HCT116 (cell line): ENCODE data around the gene IGDCC3. TPM values are rescaled to one million over a fixed set of nuclear protein-coding genes. Genes with fewer than 3 reads are reported as not detected.

ENCODE experiments used
- ATAC-seq: fragments of 200-7000 bp; cut with Tn5 transposase; 2 replicates; pipeline ENCODE4 v1.9.1; 2020; ENCODE audit warnings: mild to moderate bottlenecking, moderate library complexity
- BruUV-seq: library from RNA; stranded (reverse); fragments of 400-500 nt; replicated peaks from 2 replicates; lab custom pipeline; 2021; lab: Mats Ljungman, UMichigan
- CTCF ChIA-PET: fragments of 300-600 bp; sonication (Branson Sonifier 250); formaldehyde crosslinking; loops from one replicate; lab custom pipeline; 2021; ENCODE audit warnings: antibody characterized with exemption; lab: Charles Lee
- POLR2A ChIA-PET: fragments of 300-600, 350-600 bp; sonication (Branson Sonifier 250); formaldehyde crosslinking; loops from one replicate; lab custom pipeline; 2021; ENCODE audit warnings: antibody characterized with exemption; lab: Charles Lee
- RAD21 ChIA-PET, 2 experiments: fragments of 300-600 bp; sonication (Branson Sonifier 250); formaldehyde crosslinking; loops; one replicate each; lab custom pipeline; 2023; ENCODE audit warnings: low total read pairs in 2 of 2; ENCODE audit not compliant: uncharacterized antibody in 2 of 2, unreplicated experiment in 2 of 2, low non-redundant PET in 1 of 2; lab: Charles Lee
- DNase-seq: peaks from one replicate; pipeline ENCODE4 v3.0.0-alpha.2; 2010; ENCODE audit warnings: low read depth, low spot score
- H2AFZ ChIP-seq: fragments of 200-600 bp; shearing (Covaris generic), sonication (generic); 2 replicates; pipeline ENCODE4 v1.6.1; 2017; ENCODE audit warnings: low read depth, mixed run types, mixed read lengths, antibody characterized with exemption, low read length; ENCODE audit not compliant: poor library complexity, severe bottlenecking
- H3K27ac ChIP-seq: 2 replicates; pipeline ENCODE4 v1.5.1; 2012; ENCODE audit warnings: low read depth, low read length
- H3K27me3 ChIP-seq: fragments of 200-600 bp; sonication (generic); 2 replicates; pipeline ENCODE4 v1.6.1; 2016; ENCODE audit warnings: mixed run types, low read length, mixed read lengths; ENCODE audit not compliant: insufficient read depth
- H3K36me3 ChIP-seq, 2 experiments: fragments of 200-500 bp in 1 of 2; fragments of 200-600 bp in 1 of 2; sonication (Bioruptor generic) in 1 of 2; sonication (generic) in 1 of 2; 2 replicates each; pipeline versions ENCODE4 v1.5.1 to v1.6.1; 2014 to 2016; ENCODE audit warnings: low read length in 2 of 2, inconsistent platforms in 1 of 2, mixed read lengths in 1 of 2, mixed run types in 1 of 2; ENCODE audit not compliant: insufficient read depth in 2 of 2, control insufficient read depth in 1 of 2
- H3K4me1 ChIP-seq, 2 experiments: fragments of 200-600 bp in 1 of 2; sonication (generic) in 1 of 2; 2 replicates each; pipeline versions ENCODE4 v1.5.1 to v1.6.1; 2012 to 2017; ENCODE audit warnings: low read length in 2 of 2, inconsistent platforms in 1 of 2, mild to moderate bottlenecking in 1 of 2, mixed read lengths in 1 of 2, mixed run types in 1 of 2, moderate library complexity in 1 of 2; ENCODE audit not compliant: insufficient read depth in 2 of 2, control insufficient read depth in 1 of 2
- H3K4me2 ChIP-seq: fragments of 200-600 bp; sonication (generic); 2 replicates; pipeline ENCODE4 v1.6.1; 2017; ENCODE audit warnings: mixed run types, low read length, mixed read lengths
- H3K4me3 ChIP-seq, 2 experiments: fragments of 200-600 bp in 1 of 2; sonication (generic) in 1 of 2; replicated peaks in 1 of 2; 2 replicates each; pipeline ENCODE4 v1.5.1; 2011 to 2016; ENCODE audit warnings: low read length in 2 of 2, control low read depth in 1 of 2, low read depth in 1 of 2, mild to moderate bottlenecking in 1 of 2, mixed read lengths in 1 of 2, mixed run types in 1 of 2
- H3K79me2 ChIP-seq: fragments of 200-600 bp; sonication (generic); 2 replicates; pipeline ENCODE4 v1.6.1; 2017; ENCODE audit warnings: mild to moderate bottlenecking, mixed run types, low read length, moderate library complexity, mixed read lengths; ENCODE audit not compliant: insufficient read depth
- H3K9ac ChIP-seq: fragments of 200-600 bp; sonication (generic); 2 replicates; pipeline ENCODE4 v1.6.1; 2016; ENCODE audit warnings: low read length, mixed read lengths
- H3K9me2 ChIP-seq: fragments of 200-600 bp; sonication (generic), shearing (Covaris generic); 2 replicates; pipeline ENCODE4 v1.6.1; 2017; ENCODE audit warnings: mixed run types, mild to moderate bottlenecking, moderate library complexity; ENCODE audit not compliant: insufficient read depth
- H3K9me3 ChIP-seq, 2 experiments: fragments of 200-500 bp in 1 of 2; fragments of 200-600 bp in 1 of 2; sonication (Bioruptor generic) in 1 of 2; sonication (generic) in 1 of 2; 2 replicates each; pipeline ENCODE4 v1.6.1; 2014 to 2017; ENCODE audit warnings: low read length in 2 of 2, mixed read lengths in 2 of 2, inconsistent platforms in 1 of 2, low read depth in 1 of 2, mild to moderate bottlenecking in 1 of 2, mixed run types in 1 of 2, moderate library complexity in 1 of 2; ENCODE audit not compliant: control insufficient read depth in 1 of 2, insufficient read depth in 1 of 2
- H4K20me1 ChIP-seq: fragments of 200-600 bp; sonication (generic), shearing (Covaris generic); 2 replicates; pipeline ENCODE4 v1.6.1; 2017; ENCODE audit warnings: mixed run types, mild to moderate bottlenecking, moderate library complexity; ENCODE audit not compliant: insufficient read depth
- CBX3 ChIP-seq: IDR thresholded peaks from 2 replicates; pipeline ENCODE4 v1.6.1; 2012; ENCODE audit warnings: low read depth
- CEBPB ChIP-seq: IDR thresholded peaks from 2 replicates; pipeline ENCODE4 v1.6.1; 2012; ENCODE audit warnings: low read depth
- EGR1 ChIP-seq: IDR thresholded peaks from 2 replicates; pipeline ENCODE4 v1.6.1; 2012; ENCODE audit warnings: low read depth
- ELF1 ChIP-seq: IDR thresholded peaks from 2 replicates; pipeline ENCODE4 v1.6.1; 2012; ENCODE audit warnings: low read depth, borderline replicate concordance
- EZH2phosphoT487 ChIP-seq: fragments of 200-600 bp; IDR thresholded peaks from 2 replicates; pipeline ENCODE4 v1.6.1; 2018; ENCODE audit warnings: antibody characterized with exemption, borderline replicate concordance
- POLR2A ChIP-seq: IDR thresholded peaks from 2 replicates; pipeline ENCODE4 v1.7.0; 2011; ENCODE audit warnings: borderline replicate concordance; ENCODE audit not compliant: insufficient read depth, insufficient read length; ENCODE audit errors: extremely low read depth
- SIN3A ChIP-seq: IDR thresholded peaks from 2 replicates; pipeline ENCODE4 v1.6.1; 2012; ENCODE audit warnings: low read depth
- SRF ChIP-seq: IDR thresholded peaks from 2 replicates; pipeline ENCODE4 v1.6.1; 2012; ENCODE audit warnings: low read depth
- TCF7L2 ChIP-seq: IDR thresholded peaks from 2 replicates; pipeline ENCODE4 v1.7.0; 2011; ENCODE audit warnings: borderline replicate concordance, inconsistent platforms; ENCODE audit not compliant: insufficient read depth, insufficient read length; ENCODE audit errors: extremely low read depth
- ZBTB33 ChIP-seq: IDR thresholded peaks from 2 replicates; pipeline ENCODE4 v1.6.1; 2011; ENCODE audit warnings: mild to moderate bottlenecking, low read length, moderate library complexity; ENCODE audit not compliant: insufficient replicate concordance; ENCODE audit errors: extremely low read depth
- ZFX ChIP-seq: fragments of 450-650 bp; IDR thresholded peaks from 2 replicates; pipeline ENCODE4 v1.6.1; 2017
- intact Hi-C: fragments of 100-400 bp; cut with micrococcal nuclease; formaldehyde crosslinking; loops from 2 replicates; pipeline ENCODE4 v1.10.0; 2022
- total RNA-seq: library from RNA; stranded (reverse); gene quantifications from one replicate; pipeline ENCODE4 v1.2.1, GENCODE V29; 2021; ENCODE audit not compliant: unreplicated experiment

IGDCC3 gene
- total RNA-seq, 1 experiment from 2014 or later, result 0.44 TPM

DNA sequence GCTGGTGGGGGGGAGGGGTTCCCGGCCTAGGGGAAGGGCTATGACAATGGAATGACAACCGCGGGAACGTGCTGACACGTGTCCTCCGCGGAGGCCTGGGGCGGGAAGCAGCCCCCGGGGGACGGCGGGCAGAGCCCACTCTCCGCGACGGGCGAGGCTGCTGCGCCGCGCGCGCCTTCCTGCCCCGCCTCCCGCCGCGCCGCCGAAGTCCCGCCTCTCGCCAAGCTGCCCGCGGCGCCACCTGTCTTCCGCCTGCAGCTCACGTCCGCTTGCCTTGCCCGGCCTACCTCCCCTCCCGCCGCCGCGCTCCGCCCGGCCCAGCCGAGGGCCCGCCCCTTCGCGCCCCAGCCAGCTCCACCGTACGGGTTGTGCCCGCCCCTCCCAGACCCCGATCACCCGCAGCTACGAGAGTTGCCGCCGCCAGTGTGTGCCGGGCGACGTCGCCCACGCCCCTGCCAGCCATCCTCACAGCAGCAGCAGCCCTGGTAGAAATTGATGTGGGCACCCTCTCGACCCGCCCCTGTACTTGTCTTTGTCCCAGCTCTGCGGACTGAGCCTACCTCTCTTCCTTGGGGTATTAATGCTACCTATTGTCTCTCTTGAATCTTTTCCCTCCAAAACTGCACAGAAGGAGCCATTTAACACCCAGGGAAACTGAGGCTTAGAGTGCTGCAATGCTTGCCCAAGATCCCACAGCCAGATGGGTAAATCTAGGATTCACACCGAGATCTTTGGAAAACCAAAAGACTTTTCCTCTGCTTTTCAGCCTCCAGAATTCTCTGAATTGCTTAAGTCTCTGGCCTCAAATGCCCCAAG, 90.9 kb downstream of the IGDCC3 start, which contains the start of gene PARP16 (continued):
- TF ChIP-seq EZH2phosphoT487 (no peak), ZFX (peak; percentile 87), SIN3A (no peak), CEBPB (no peak), ELF1 (no peak), EGR1 (no peak)

DNA sequence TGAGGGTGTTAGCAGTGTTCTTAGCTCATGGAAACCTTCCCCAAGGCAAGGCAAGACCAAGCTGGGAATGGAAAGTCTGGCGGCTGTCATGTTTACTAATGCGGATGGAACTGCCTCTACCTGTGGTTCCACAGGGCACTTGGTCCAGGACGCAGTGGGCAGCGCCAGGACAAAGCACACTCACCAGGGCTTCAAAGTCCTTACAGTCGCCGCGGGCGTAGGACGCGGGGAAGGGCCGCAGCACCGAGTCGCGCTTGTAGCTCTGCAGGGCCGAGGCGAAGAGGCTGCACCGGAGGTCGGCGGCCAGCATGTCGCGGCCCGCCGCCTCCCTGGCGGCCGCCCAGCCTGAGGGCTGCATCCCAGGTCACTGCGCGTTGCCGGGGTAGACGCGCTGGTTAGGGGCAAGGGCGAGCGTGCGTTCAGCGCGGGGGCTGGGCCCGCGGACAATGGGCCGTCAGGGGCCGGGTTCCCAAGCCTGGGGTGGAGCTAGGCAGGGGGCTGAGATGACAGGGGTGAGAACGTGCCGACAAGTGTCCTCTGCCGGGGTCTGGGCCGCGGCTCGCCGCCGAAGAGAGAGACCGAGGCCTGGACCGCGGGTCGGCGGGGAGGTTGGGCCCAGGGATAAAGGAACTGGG, 91.6 kb downstream of the IGDCC3 start:
- POLR2A ChIA-PET, result interaction anchor here (0.5 to 2.7 kb wide), 9 partner anchors 7 to 460 kb away, joined by 3 to 46 read pairs (median 6); partner anchors contain the start of genes CLPX, RNU5A-1 and RNU5B-1
- RAD21 ChIA-PET, result interaction anchor here in 1 of 2 experiments (0.7 kb wide), 1 partner anchor 27 kb away, joined by 3 read pairs; no protein-coding TSS in a partner anchor
- peak overlapping the region; percentile 91 for H3K4me2 ChIP-seq
- H3K4me3 ChIP-seq, result peak overlapping the region; percentile 64 to 87
- H3K27ac ChIP-seq, result peak overlapping the region; percentile 73
- H3K79me2 ChIP-seq, result no peaks in the 10 kb centered on the region
- no peaks in the 10 kb centered on the region for H3K9me2 ChIP-seq
- H3K27me3 ChIP-seq, result no peaks in the 10 kb centered on the region
- peaks cover 11 to 20% of the 10 kb centered on the region in 2 experiments for H3K4me1 ChIP-seq
- DNase-seq (no peak), ATAC-seq (peak; percentile 66)
- CTCF ChIA-PET, result interaction anchor here (0.9 to 1.7 kb wide), 3 partner anchors 12 to 252 kb away, joined by 3 read pairs; no protein-coding TSS in a partner anchor
- H3K9me3 ChIP-seq, result no peaks in the 10 kb centered on the region
- H2AFZ ChIP-seq, result no peak overlapping the region
- TF ChIP-seq SIN3A (0 out of 2 replicates have a peak, but pooled peaks have one; percentile 44), SRF (no peak), POLR2A (peak; percentile 39), CBX3 (no peak), TCF7L2 (peak; percentile 21), CEBPB (no peak), ZBTB33 (no peak), ZFX (peak; percentile 92)
- TF ChIP-seq, all 23 proteins: peak for 4
- H4K20me1 ChIP-seq, result no peaks in the 10 kb centered on the region
- intact Hi-C loops, result no loop called here
- no TSS peak for BruUV-seq
- H3K36me3 ChIP-seq, result no peaks in the 10 kb centered on the region
- peak overlapping the region; percentile 76 for H3K9ac ChIP-seq
